ENCODE data around the gene CREB3L2.
A peak's percentile ranks its signal among the peaks of the same experiment; 100 is the strongest.

- peak; percentile 95 for TF ChIP-seq CTCF (IDR thresholded peaks at IDR 0.05; ENCODE audit: insufficient read depth, low read length)
- no peak for TF ChIP-seq POLR2AphosphoS5 (IDR thresholded peaks at IDR 0.05; ENCODE audit: low read depth)
- TF ChIP-seq REST (IDR thresholded peaks at IDR 0.05; ENCODE audit: insufficient replicate concordance, low read depth) = no peak
- no peak; the same call in 1 of the 2 replicates for TF ChIP-seq GABPA (IDR thresholded peaks at IDR 0.05; ENCODE audit: low read depth)
- TF ChIP-seq SPI1 (IDR thresholded peaks at IDR 0.05; ENCODE audit: borderline replicate concordance, low read depth) = peak; percentile 97
These were observed 102.8 kb downstream of the CREB3L2 start for GRCh38 chr7:137898839-137899721.

Data from HL-60 (cell line).